Mesenteric fat pad (tissue), 1 donor: Measurements from ENCODE around the gene DIMT1. TPM values are rescaled to one million over a fixed set of nuclear protein-coding genes. Genes with fewer than 3 reads are reported as not detected.
A peak's percentile ranks its signal among the peaks of the same experiment; 100 is the strongest.

ENCODE experiments used
- DNase-seq: peaks from one replicate; pipeline ENCODE4 v3.0.0-alpha.2; 2020; ENCODE audit warnings: low spot score
- long read RNA-seq: library from polyadenylated mRNA; unstranded; transcript quantifications from one replicate; pipeline ENCODE4 v2.0.0, GENCODE V29; 2020
- total RNA-seq: library from RNA; stranded (reverse); fragmentation: NEBNext Ultra II Directional; extraction: Animal tissue kit (Norgen Biotek cat#: 25700); gene quantifications from one replicate; pipeline ENCODE4 v1.2.1, GENCODE V29; 2021
- donor health status: DM: yes; HTN: yes; CAD: no.

DIMT1 gene
- total RNA-seq, result 30.7 TPM
- long read RNA-seq, transcript DIMT1-201 (12 exons, 2,859 nt), result major isoform, 97 of 102 reads
- long read RNA-seq, partial matches to known transcripts, result 2 of 102 reads
- long read RNA-seq, other reads (novel, unspliced or antisense), result 2 of 102 reads

DNA sequence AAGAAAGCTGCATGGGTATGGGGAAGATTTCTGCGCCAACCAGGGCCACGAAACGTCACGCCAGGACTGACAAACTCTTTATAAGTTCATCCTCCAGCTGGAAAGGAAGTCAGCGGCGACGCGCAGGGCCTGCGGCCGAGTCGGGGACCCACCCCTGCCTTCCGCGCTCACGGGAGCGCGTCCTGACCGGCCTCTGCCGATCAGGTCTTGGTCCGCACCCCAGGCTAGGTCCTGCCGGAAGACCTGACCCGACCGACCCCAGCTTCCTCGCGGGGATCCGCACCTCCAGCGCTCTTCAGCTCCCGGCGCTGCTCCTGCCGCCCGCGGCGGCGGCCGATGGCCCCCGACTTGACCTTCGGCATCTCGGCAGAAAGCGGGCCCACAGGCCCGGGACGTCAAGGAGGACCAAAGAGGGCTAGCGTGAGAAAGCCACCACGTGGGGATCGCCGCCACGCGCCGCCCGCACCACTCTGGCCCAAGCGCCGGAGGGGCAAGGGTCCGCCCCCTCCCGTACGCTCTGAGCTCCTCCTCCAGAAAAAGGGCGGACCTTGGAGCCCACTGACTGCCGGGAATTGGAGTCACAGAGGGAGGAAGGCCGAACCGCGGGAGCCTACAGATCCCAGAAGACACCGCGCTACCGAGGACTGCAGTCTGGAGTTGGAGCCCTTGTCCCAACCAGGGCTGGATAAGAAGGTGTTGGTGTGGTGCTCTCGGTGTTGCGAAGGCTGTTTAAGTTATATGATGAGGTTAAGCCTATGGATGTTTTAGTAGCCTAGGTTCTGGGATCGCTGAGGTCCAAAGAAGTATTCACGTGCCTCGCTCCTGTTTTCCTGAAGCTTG, at the start of gene DIMT1:
DIMT1 (minus strand) TSS at position 495 of the 840 bp plus-strand sequence; CDS start at position 362, 133 bp downstream.
- DNase-seq, result peak; percentile 97

DNA sequence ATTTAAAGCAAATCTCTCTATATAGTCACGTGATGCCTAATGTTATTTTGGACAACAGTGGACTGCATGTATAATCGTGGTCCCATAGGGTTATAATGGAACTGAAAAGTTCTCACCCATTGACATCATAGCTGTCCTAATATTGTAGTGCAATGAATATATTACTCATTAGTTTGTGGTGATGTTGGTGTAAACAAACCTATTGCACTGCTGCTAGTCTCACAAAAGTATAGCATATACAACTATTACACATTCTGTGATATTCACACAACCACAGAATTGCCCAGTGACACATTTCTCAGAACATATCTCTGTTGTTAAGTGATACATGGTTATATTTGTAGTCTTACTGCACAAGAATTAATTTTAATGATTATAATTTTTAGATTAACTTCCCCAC, 46.6 kb upstream of the DIMT1 start:
- no peak for DNase-seq

DNA sequence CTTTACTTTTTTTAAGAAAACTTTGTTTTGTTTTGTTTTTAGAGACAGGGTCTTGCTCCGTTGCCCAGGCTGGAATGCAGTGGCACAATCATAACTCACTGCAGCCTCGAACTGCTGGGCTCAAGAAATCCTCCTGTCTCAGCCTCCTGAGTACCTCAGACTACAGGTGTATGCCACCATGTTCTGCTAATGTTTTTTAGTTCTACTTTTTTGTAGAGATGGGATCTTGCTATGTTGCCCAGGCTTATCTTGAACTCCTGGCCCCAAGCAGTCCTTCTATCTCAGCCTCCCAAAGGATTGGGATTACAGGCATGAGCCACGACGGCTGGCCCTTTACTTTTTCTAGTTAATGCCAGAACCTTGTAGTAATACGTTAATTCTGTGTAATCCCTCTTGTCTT, 44.8 kb upstream of the DIMT1 start:
- no peak for DNase-seq

DNA sequence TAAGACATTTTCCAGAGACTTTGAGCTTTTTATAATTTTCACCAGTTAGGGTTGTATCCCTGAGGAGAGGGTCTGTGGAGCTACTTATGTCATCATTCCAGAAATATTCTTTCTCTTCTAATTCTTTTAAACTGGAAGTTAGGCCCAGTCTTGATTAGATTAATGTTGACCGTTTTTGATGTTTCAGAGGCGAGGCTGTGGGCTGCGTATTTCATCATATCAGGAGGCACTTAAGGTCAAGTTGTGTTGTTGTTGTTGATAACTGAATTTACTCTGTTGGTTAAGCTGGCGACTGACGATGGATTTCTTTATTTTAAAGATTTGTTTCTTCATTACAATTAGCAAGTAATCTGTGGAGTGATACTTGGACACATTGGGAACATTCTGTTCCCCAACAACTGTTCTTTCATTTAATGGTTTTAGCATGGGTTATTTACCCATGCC, 28.9 kb upstream of the DIMT1 start:
- DNase-seq, result no peak

DNA sequence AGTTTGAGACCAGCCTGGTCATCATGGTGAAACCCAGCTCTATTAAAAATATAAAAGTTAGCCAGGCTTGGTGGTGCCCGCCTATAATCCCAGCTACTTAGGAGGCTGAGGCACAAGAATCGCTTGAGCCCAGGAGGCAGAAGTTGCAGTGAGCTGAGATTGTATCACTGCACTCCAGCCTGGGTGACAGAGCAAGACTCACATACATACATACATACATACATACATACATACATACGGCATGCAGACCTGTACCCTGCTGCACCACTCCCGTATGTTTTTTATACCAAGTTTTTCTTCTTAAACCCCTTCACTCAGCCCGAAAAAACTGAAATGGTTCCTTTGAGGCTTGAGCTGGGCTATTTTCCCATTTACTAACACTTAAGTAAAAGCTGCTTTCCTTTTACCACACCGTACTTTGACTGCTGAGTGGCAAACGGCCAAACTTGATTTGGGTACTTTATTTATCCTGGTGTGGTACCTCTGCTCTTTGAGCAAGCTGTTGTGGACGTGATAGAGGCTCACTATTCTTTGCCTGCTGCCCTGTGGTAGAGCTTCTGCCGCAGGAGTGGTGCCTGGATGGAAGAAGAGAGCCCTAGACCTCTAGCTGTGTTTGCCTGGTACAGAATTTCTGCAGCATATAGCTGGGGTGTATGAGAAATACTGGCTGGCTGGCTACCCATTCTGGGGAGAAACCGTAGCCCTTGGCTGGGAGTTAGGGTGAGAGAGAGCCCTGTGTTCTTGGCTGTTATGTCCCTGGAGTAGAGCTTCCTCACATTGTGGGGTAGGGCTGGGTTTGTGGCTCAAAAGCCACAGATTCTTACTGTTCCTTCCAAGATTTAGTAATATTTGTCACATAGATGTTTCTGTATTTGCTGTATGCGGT, 28.3 kb upstream of the DIMT1 start:
- DNase-seq, result no peak

DNA sequence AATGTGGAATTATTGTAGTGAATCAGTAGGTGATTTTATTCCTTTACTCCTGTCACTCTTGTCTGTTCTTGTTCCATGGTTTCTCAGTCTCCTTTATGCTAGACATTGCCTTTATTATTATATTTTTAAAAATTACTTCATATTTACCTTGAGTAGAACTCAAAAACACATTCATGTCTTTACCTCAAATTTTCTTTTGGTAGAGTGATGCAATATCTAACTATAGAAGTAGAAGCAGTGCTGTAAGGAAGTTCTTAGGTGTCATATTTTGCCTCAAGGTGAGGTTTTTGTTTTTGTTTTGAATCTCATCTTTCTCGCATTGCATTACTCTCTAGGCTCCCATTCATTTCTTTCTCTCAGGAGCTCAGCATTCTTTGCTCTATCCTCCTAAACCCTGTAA, 21.1 kb upstream of the DIMT1 start:
- DNase-seq, result no peak

DNA sequence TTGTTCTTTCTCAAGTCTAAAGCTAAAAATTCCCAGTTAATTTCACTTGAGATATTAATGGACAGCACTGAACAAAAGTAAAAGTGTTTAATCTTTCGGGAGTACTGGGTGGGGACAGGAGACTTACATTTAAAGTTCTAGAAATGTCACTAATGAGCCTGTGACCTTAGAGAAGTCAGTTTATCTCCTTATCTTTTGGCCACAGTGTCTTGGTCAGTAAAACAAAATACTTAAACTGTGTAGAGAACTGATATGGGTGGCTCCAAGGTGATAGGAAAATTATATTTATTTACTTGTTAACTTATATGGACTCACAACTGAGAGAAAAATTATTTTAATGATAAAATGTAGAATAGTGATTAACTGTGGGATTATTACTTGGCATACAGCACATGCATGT, 17.7 kb upstream of the DIMT1 start:
- DNase-seq, result no peak

DNA sequence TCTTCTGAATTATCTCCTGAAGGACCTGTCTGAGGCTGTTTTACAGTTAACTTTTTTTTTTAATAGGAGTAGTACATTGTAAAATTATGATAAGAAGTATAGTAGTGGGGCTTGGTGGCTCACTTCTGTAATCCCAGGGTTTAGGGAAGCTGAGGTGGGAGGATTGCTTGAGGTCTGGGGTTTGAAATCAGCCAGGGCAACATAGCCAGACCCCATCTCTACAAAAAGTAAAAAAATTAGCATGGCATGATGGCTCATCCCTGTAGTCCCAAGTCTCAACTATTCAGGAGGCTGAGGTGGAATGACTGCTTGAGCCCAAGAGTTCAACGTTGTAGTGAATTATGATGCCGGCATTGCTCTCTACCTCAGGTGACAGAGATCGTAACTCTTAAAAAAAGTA, 15.9 kb upstream of the DIMT1 start:
- DNase-seq, result no peak

DNA sequence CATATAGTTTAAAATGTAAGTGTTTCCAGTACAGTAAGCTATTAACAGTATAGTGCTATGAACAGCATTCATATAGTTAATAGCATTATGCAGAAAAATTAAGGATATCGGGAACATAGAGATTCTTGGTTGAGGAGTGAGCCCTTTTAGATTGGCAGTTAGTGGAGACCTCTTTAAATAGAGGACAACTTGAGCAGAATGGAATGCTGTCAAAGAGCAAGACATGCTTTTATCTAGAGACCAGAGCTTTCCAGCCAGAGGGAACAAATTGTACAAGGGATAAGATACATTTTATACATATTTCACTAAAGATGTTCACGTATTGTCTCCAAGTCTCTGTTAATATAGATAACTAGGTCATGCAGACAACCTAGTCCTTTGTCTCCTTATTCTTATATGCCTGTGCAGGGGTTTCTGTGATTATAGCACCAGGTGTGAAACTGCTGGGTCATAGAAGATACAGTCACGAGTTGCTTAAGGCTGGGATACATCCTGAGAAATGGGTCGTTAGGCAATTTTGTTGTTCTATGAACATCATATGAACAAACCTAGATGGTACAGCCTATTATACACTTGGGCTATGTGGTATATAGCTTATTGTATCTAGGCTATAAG, 14.9 kb upstream of the DIMT1 start:
- DNase-seq, result no peak

DNA sequence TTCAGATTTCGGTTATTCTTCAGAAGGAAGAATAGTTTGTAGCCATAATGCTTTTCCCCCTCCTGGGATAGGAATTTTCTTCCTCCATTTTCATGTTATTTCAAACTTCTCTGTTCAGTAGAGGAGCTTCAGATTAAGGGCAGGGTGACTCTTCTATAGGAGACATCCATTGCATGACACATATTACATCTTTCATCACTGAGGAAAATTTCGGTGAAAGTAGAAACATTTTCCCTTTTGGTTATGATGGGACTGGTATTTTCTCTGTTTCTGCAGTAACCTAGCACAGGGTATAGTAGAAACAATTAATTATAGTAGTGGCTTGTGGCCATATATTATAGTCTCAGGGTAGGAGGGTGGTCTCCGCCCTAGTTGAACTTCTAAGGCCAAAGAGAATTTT, 10.0 kb upstream of the DIMT1 start:
- no peak for DNase-seq

DNA sequence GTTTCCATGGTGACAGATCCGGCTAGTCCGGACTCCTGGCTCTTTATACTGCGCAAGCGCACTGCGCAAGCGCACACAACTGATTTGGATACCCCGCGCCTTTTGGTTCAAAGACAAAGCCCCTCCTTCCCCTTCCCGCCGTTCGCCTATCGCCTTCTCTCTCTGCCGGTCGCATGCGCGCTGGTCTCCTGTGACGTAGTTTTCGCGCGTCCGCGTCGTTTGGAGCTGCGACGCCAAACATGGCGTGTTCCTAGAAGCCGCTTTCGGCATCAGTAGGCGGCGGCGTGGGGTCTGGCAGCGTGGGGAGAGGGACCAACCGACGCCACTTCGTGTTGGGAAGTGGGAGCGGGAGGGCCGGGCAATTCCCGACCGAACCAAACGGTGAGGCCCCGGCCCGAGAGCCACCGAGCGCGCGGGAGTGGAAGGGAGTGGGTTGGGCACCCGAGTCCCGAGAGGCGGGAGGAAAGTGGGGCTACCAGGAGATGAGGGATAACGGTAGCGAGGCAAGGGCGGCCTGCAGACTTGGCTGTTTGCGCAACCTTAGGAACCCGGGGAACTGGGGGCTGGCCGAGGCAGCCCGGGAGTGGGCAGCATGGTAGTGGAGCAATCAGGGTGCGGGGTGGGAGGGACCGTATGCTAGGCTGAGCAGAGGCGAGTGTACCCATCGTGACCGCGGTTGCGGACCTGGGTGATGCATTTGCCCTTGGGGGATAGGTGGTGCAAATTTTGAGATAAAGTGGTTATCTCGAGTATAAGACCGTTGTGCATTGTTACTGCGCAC, 9.0 kb upstream of the DIMT1 start, which contains the start of gene IPO11:
IPO11 (plus strand) TSS at position 215 of the 781 bp plus-strand sequence. CDS start 24,517 bp downstream, outside the sequence.
- peak; percentile 99 for DNase-seq

DNA sequence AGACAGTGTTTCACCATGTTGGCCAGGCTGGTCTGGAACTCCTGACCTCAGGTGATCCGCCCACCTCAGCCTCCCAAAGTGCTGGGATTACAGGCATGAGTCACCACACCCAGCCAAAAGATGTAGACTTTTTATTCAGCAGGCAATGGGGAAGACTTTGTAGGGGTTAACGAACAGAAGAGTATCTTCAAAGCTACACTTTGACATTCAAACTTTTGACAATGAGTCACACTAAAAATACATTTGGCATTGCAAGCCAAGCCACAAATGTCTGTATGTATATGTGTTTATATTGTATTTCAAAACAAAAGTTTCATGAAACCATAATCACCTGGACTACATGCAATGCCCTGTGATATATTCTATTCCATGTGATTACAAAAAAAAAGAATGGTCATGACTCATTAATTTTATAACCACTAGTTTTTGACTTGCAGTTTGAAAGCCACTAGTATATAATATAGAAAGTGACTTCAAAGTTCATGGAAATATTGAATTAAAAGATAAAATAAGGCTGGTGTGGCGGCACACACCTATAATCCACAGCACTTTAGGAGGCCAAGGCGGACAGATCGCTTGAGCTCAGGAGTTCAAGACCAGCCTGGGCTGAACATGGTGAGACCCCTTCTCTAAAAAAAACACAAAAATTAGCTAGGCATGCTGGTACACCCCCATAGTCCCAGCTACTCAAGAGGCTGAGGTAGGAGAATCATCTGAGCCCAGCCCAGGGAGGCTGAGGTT, 8.3 kb downstream of the DIMT1 start:
- no peak for DNase-seq

DNA sequence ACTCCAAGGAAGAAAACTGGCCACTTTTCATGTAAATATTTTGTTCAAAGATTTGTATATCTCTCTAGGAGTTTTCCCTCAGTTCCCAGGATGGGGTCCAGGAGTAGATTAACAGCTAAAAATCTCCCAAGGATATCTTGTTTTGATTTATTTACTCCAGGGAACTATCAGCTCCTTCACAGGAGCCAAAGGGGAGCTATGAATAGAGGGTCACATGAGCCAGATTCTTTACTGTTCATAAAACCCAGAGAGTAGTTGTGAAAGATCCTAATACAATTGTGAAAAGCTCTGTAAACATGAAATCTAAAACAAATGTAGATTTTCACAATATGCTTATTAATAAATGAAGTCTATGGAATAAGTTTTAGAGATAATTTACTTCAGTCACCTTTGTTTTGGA, 16.9 kb downstream of the DIMT1 start:
- DNase-seq, result no peak

DNA sequence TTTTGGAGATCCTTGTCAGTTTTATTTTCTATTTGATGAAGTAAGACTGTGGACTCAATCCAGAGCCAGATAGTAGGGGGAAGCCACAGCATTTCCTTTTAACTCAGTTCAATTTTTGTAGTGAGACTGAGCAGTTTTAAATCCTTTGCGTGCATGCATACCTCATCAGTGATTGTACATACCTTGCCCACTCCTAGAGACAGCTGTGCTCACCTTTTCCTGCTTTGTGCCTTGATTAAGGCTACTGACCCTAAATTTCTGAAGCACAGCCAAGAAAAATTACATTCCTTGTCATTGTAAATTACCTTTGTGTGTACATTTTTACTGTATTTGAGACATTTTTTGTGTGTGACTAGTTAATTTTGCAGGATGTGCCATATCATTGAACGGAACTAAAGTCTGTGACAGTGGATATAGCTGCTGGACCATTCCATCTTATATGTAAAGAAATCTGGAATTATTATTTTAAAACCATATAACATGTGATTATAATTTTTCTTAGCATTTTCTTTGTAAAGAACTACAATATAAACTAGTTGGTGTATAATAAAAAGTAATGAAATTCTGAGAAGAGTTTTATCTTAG, 17.8 kb downstream of the DIMT1 start:
- DNase-seq, result no peak

DNA sequence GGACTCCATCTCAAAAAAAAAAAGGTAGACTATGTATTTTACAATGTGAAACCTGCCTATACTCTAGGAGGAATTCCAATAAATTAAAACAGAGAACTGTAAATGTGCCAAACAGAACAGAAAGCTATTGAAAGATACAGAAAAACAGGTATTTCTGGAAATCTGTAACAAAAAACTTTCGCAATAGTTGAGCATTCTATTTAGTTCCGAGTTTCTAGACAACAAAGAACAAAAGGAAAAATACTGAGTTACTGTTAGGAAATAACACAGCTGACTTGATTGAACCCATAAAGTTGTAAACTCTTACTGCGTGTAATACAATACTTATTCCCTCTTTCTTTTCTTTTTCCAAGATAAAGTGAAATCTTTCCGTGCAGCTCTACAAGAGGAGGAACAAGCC, 18.6 kb downstream of the DIMT1 start:
- no peak for DNase-seq

DNA sequence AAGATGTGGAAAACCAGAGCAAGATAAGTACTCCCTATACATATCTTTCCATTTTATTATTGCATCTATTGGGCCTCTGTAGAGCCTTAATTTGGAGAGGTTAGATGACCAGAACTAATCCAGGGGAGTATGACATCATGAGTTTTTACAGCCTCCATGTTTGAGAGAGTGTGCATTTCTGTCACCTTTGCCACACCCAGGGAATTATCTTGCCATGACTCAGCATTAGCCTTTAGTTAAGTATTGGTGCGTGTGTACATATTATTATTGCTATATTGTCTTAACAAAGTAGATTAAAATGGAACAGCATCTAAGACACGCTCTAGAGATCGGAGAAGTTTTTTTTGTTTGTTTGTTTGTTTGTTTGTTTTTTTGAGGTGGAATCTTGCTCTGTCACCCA, 27.6 kb downstream of the DIMT1 start:
- no peak for DNase-seq

DNA sequence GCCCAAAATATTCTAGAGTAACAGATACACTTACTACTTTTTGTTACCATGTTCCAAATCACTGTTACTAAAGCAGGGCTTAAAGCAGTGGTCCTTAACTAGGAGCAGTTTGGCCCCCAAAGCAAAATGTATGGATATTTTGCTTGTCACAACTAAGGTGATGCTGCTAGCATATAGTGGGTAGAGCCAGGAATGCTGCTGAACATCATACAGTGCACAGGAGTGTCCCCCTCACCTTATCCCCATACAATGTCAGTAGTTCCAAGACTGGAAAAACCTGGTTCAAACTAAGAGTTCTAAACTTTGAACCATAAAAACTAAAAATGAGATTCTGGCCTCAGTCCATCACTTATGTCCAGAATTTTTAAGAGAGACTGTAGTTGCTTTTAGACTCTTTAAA, 28.1 kb downstream of the DIMT1 start:
- no peak for DNase-seq

DNA sequence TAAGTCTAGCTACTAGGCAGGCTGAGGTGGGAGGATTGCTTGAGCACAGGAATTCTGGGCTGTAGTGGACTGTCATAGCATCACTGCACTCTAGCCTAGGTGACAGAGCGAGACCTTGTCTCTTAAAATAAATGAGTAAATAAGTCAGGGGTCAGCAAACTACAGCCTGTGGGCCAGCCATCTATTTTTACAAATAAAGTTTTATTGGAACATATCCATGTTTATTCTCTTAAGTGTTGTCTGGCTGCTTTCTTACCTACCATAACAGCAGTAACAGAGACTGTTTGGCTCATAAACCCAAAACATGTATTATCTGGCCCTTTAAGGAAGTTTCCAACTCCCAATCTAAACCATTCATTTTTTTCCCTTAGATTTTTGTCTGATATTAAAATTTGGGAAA, 29.6 kb downstream of the DIMT1 start:
- DNase-seq, result no peak

DNA sequence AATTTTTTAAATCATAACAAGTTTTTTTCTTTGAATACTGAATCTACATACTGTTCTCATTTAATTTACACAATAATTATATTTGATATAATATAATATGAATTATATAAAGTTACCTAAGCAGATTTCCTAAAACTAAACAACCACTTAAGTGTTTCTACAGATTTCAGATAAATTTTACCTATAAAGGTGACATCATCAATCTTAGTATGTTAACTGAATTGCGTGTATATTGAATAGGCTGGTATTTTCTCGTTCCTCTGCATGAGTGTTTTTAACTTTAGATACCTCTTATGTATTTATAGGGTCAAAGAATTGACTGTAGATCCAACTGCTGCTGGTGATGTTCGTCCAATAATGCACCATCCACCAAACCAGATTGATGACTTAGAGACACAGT, 30.3 kb downstream of the DIMT1 start:
- no peak for DNase-seq

DNA sequence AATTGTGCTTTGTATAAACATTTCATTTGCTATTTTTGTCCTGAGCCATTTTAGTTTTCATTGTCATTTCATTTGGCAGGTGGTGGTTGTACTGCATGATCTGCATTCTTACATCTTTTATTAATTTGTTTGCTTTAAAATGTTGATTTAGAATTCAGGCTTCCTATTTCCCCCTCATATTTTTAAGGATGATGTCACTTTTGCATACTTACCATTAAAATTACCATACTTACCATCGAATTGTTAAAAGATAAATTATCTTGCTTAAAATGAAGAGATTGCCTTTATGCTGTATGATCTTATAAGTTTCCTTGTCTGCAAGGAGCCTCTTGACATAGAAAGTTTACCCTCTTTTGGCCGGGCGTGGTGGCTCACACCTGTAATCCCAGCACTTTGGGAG, 31.1 kb downstream of the DIMT1 start:
- DNase-seq, result no peak
